HG03139 (cell line): ENCODE results near the gene HTR1D.
"Not testable (repeated sequence)": the region's sequence is repeated elsewhere in the genome, so short reads cannot be mapped to it uniquely, and the experiment has no call there.

ENCODE experiments used
- ATAC-seq: cut with Tn5 transposase; IDR thresholded peaks from one replicate; pipeline ENCODE4 v1.9.1; 2021; ENCODE audit not compliant: unreplicated experiment

The HTR1D gene, protein sequence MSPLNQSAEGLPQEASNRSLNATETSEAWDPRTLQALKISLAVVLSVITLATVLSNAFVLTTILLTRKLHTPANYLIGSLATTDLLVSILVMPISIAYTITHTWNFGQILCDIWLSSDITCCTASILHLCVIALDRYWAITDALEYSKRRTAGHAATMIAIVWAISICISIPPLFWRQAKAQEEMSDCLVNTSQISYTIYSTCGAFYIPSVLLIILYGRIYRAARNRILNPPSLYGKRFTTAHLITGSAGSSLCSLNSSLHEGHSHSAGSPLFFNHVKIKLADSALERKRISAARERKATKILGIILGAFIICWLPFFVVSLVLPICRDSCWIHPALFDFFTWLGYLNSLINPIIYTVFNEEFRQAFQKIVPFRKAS

DNA sequence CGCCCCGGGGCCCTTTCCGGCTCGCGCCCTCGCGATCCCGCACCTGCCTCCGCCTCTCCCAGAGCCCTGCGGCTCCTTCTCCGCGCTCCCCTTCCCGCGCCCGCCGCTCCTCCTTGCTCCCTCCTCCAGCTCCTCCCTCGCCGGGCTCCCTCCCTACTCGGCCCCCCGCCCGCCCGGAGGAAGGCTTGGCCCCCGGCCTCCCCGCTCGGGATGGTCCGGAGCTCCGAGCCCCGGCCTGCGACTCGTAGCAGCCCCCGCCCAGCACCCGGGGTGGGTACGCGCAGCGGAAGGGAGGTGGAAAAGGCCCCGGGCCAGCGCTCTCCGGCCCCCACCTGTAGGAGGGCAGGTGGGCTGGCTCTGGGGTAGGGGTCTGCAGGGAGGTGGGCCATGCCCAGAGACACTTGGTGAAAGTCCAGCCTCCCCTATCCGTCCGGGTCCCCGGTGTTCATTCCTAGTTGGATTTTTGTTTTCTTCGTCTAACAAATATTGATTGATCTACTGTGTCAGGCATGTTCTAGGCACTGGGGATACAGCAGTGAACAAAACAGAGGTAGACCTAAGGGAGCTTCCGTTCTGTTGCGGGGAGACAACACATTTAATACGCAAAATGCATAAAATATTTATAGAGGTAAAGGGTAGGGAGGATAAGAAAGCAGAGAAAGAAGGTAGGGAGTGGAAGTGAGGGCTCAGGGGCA lies at the start of gene HTR1D:
TSS of gene HTR1D (minus strand) at position 82 of the 695 bp plus-strand sequence. CDS start 23,283 bp downstream, outside the sequence.
- ATAC-seq: no peak

DNA sequence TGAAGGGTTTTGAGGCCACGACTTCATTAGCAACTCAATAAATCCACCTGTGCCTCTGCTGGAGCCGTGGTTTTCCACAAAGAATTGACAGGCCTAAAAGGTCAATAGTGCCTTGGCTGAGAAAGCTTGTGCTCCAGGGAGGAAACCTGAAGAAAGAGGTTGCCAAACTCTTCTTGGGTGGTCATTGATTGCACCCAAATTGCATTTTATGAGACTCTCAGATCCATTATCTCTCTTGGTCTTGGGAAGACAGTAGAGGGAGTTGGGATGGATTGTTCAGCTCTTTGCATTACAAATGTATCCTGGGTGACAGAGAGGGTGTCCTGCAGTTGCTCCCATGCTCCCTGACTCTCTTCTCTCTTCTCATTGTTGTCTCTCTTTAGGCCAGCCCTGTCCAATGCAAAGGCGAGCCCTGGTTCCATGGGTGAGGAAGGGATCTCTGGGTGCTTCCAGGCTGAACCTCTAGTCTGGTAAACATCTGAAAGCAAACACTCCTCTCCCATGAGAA lies 46.1 kb upstream of the HTR1D start:
- ATAC-seq: no peak

DNA sequence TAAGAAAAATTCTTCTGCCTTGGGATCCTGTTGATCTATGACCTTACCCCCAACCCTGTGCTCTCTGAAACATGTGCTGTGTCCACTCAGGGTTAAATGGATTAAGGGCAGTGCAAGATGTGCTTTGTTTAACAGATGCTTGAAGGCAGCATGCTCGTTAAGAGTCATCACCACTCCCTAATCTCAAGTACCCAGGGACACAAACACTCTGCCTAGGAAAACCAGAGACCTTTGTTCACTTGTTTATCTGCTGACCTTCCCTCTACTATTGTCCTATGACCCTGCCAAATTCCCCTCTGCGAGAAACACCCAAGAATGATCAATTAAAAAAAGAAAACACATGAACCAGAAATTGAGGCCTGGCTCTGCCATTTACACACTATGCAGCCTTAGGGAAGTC lies 40.8 kb upstream of the HTR1D start:
- not testable (repeated sequence) for ATAC-seq

DNA sequence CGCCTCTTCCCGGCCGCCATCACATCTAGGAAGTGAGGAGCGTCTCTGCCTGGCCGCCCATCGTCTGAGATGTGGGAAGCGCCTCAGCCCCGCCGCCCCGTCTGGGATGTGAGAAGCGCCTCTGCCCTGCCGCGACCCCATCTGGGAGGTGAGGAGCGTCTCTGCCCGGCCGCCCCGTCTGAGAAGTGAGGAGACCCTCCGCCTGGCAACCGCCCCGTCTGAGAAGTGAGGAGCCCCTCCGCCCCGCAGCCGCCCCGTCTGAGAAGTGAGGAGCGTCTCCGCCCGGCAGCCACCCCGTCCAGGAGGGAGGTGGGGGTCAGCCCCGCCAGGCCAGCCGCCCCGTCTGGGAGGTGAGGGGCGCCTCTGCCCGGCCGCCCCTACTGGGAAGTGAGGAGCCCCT lies 40.1 kb upstream of the HTR1D start:
- not testable (repeated sequence) for ATAC-seq

DNA sequence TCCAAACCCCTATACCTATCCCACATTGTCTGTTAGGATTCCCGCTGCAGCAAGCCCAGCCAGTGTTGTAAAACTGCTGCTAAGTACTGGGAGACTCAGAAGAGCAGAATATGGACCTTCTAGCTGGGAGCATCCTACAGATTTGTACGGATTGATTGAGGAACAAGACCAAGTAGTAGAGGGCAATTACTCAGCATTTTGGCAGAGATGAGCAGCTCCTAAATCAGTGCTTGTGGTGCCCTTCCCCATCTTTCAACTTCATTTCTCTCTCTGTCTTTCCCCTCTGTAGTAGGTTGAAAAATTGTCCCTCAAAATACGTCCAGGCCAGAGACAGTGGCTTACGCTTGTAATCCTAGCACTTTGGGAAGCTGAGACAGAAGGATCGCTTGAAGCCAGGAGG lies 37.3 kb upstream of the HTR1D start:
- no peak for ATAC-seq

DNA sequence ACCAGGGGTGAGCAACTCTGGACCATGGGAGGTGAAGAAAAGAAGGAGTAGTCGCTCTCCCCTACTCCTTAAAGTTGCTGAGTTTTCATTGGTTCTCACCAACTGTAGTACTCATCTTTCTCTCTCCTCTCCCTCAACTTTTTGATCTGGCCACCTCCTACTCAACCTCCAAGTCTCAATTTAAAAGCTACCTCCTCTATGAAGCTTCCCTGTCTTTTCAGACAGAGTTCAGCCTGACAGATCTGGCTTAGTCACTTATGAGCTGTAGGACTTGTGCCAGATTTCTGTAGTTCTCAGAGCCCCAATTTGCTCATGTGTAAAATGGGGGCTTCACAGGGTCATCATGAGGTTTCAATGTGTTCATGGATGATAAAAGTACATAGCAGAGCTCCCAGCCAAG lies 34.5 kb upstream of the HTR1D start:
- ATAC-seq: no peak

DNA sequence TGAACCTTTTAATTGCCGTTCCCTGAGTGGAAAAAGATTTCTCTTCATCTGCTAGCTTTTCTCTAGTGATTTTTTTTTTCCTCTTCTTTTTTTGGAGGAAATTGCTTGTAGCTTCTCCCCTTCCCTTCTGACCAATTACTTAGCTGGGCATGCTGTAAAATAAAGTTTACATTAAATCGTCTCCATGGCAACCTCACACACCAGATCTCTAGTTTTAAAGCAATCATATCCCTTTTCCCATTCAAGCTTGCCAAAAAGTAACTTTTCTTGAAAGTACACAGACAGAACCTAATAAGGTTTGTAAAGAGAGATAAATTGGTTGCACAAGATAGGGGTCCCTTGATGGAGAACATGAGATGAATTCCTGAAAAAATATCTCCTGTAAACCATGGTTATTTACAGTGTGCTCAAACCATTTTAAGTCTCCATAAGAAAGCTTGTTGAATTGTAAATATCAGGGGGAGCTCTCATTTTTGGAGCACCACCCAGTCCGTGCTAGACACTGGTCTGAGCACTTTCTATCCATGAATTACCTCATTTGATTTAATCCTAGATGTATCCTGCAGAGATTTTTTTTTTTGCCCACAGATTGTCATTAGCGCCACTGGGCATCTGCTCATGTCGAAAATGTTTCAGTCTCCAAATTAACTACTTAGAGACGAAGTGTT lies 32.6 kb upstream of the HTR1D start:
- ATAC-seq: no peak

DNA sequence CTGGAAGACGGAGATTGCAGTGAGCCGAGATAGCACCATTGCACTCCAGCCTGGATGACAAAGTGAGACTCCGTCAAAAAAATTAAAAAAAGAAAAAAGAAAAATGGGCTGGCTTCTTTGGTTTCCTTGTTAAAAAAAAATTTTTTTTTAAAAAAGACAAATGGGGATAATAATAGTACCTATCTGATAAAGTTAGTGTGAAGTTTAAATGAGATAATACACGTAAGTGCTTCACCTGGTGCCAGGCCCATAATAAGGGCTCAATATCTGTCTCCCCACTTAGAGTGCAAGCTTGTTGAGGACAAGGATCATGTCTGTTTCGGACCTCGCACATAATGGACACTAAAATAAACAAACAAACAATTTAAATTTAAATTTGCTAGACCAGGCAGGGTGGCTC lies 30.0 kb upstream of the HTR1D start:
- ATAC-seq: no peak

DNA sequence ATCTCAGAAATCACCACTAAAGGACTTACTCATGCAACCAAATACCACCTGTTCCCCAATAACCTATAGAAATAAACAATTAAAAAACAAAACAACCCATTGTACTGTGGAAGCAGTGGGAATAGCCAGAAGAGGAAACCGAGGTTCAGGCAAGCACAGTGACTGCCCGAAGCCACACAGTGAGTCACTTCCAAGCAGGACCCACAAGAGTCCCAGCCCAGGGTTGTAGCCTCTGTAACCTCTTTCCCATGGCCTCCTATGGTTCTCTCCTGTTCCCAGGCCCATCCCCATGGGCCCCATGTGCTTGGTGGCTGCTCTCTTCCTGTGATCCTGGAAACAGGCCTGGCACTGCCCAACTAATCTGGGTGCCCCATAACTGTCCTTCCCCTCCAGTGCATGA lies 29.0 kb upstream of the HTR1D start:
- no peak for ATAC-seq

DNA sequence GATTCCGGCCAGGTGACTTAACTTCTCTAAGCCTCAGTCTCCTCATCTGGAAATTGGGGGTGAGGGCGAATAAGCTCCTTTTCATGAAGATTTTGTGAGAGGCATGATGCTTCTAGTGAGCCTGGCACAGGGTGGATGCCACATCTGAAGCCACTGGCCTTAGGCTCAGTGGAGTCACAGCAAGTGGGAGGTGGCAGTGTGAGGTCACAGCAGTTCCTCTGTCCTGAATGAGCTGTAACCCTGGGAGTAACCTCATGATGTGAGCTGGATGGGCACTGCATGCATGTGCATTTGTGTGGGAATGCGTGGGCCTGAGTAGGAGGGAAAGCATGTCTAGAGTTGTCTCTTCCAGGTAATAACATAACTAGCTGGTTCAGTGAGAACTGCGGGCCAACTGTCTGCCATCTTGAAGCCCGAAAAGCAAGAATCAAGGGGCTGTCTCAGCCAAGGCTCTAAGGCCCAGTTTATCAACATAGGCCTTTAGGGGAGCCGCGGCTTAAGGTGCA lies 27.0 kb upstream of the HTR1D start:
- no peak for ATAC-seq

DNA sequence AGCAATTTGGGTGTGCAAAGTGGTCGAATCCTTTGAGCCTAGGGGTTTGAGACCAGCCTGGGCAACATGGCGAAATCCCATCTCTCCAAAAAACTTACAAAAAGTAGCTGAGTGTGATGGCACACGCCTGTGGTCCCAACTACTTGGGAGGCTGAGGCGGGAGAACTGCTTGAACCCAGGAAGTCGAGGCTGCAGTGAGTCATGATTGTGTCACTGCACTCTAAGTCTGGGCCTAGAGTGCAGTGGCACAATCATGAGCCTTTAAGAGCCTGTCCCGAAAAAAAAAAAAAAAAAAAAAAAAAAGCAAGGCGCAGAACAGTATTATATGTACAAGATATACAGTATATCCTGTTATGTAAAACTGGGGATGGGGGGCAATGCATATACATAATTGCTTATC lies 25.1 kb upstream of the HTR1D start:
- ATAC-seq: no peak

DNA sequence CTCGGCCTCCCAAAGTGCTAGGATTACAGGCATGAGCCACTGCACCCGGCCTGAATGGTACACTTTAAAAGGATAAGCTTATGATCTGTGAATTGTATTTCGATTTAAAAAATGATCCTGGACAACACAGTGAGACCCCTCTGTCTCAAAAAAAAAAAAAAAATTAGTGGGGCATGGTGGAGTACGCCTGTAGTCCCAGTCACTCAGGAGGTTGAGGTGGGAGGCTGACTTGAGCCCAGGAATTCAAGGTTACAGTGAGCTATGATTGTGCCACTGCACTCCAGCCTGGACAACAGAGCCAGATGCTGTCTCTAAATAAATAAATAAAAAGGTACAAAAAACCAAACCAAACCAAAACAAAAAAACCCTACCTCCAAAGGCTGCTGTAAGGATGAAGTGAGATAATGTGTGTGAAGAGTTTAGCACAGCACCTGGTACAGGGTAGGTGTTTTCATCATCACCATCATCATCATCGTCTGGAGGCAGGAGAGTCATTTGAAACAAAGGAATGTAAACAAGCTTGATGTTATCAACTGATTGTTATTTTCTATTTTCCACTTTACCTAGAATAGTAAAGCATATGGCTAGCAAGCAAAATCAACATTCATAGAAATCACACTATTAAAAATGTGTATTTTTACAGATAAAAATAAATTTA lies 22.5 kb upstream of the HTR1D start:
- no peak for ATAC-seq

DNA sequence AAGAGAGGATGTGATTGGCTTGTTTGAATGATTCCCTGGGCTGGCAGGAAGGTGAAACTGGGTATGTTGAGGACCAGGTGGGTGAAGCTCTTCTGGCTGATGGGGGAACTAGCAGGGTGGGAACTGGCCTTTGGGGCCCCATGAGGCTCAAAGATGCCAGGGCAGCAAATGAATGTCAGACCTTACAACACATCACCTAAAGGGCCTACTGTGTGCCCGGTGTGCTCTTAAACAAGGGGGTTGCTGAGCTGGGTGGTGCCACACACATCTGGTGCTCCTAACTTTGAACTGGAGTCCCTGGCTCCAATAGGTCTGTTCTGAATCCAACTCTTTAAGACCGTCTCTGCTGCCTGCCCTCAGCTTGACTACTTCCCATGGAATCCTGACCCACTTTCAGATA lies 21.3 kb upstream of the HTR1D start:
- no peak for ATAC-seq

DNA sequence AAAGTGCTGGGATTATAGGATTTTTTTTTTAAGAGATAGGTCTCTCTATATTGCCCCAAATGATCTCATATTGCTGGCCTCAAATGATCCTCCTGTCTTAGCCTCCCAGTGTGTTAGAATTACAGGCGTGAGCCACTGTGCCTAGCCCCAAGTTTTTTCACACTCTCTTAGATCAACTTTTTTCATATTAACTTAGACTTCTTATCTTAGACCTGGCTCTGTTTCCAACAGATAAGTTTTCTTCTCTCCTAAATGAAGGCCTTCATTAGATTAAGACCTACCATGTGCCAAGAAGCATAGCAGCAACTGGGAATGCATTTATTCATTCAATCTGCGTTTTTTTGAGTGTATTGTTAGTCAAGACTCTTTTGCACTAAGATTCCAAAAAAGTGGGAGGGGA lies 20.2 kb upstream of the HTR1D start:
- ATAC-seq: no peak

DNA sequence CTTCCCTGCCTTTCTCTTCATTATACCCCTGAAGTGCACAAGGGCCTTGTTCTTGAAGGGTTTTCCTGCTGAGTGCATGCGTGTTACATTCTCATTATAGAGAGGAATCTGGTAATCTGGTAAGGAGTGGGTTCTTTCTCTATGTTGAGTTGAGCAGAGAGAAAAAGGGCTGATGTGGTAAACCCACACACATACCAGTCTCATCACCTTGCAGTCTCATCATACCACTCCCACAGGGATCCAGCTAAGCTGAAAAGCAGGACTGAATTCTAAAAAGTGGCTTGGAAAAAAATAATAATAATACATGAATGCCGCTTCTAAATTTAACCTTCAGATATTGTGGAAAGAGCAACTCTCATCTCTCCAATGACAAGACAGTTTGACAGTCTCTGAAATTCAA lies 10.5 kb upstream of the HTR1D start:
- no peak for ATAC-seq

DNA sequence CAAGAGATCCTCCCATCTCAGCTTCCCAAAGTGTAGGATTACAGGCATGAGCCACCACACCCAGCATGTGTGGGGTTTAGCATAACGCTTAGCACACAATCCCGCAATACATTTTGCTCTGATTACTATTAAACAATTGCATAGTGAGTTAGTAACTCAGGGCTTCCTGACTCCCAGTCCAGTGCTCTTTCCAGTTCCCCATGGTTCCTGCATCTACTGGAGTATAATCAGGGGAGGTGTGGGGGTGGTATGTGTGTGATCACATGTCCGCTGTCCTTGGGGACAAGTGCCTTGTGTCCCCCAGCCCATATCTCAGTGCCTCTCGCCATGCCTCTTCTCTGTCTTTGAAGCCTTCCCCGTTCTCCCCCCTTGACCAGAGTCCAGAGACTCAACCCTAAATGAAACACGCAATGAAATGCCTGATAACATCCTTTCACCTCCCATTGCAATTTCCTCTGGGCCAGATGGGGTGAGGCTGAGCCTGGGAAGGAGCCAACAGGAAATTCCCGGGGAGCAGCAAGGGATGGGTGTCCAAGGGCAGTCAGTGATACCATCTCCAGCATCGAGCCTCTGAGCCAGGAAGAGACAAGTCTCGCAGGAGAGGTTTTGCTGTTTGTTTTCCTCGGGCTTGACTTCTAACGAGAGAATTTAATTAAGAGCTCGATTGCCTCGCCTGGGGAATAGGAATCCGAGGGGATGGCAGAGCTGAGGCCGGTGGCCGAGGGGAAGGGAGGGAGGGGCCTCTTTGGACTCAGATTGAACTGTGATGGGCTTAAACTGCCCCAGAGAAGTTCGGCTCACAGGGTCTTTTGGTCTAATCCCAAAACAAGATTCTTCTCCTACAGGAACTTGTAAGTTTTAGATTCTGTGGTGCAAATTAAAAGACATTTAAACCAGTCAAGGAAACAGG lies 7.7 kb upstream of the HTR1D start:
- ATAC-seq: no peak

DNA sequence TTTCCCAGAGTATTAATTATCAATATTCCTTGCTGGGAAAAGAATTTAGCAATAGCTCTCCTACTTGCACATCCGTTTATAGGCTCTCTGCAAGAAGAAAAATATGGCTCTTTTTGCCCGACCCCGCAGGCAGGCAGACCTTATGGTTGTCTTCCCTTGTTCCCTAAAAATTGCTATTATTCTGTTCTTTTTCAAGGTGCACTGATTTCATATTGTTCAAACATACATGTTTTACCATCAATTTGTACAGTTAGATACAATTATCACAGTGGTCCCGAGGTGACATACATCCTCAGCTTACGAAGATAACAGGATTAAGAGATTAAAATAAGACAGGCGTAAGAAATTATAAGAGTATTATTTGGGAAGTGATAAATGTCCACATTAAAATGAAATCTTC lies 6.7 kb upstream of the HTR1D start:
- ATAC-seq: not testable (repeated sequence)

DNA sequence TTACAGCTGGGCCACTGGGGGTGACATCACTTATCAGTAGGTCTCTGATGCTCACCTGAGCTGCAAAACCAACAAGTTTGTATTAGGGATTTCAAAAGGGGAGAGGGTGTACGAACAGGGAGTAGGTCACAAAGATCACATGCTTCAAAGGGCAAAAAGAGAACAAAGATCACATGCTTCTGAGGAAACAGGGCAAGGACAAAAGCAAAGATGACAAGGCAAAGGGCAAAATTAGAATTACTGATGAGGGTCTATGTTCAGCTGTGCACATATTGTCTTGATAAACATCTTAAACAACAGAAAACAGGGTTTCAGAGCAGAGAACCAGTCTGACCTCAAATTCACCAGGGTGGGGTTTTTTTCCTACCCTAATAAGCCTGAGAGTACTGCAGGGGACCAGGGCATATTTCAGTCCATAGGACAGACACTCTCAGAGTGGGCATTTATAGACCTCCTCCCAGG lies 6.2 kb upstream of the HTR1D start:
- ATAC-seq: not testable (repeated sequence)

DNA sequence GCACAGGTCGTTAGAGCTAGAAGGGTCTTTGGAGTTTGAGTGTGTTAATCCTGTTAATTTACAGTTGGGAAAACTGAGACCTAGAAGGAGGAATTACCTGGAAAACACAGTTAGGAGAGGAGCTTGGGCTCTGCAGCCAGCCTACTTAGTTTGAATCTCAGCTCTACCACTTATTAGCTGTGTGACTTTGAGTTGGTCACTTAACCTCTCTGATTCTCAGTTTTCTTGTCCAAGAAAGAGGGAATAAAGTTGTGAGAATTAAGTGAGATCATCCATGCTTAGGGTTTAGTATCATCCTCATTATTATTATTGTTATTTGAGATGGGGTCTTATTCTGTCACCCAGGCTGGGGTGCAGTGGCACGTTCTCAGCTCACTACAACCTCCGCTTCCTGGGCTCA lies 5.4 kb upstream of the HTR1D start:
- no peak for ATAC-seq

DNA sequence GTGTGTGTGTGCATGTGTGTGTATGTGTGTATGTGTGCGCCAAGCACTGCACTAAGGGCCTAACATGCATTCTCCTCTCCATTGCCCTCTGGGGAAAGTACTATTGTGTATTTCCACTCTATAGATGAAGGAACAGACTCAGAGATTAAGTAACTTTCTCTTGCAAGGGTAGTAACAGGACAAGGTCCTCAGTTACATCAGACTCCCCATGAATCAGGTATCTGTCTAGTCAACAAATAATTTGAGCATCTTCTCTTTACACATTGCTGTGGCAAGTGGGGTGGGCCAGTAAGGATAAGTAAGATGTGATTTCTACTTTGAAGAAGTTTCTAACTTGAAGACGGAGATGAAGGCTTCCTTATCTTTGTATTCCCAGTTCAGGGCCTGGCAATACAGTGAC lies 5.0 kb upstream of the HTR1D start:
- ATAC-seq: no peak
